Heart left ventricle (tissue), 13 donors: Measurements from ENCODE around the gene HMG20A.
"Not testable (repeated sequence)": the region's sequence is repeated elsewhere in the genome, so short reads cannot be mapped to it uniquely, and the experiment has no call there.

Source experiments
- CTCF ChIP-seq, 12 donors: fragments of 200-600 bp; sonication (generic) in 4 of 12; IDR thresholded peaks; one replicate each; pipeline versions ENCODE4 v1.5.0 to v1.8.0; 2018 to 2022; ENCODE audit warnings: antibody characterized with exemption in 12 of 12, mild to moderate bottlenecking in 5 of 12
- POLR2A ChIP-seq, 2 donors: fragments of 450-650 bp; IDR thresholded peaks; one replicate each; pipeline ENCODE4 v1.6.1; 2017; ENCODE audit warnings: antibody characterized with exemption in 2 of 2, mild to moderate bottlenecking in 2 of 2, moderate library complexity in 2 of 2
- donor health status: ischemic (EF 13 %, LVEDD 7.1; RV severe dilation, severe dysfunction).
- donor health status: DM: no; HTN: yes; CAD: no.
- donor health status: DM: no; HTN: no; CAD: no.
- donor health status: ischemic (EF 25% LVEDD 6.9; RV normal size, moderate dysfunction).
- donor health status: ischemic (EF 25% LVEDD 5.7; RV mildly dilated, moderate dysfunction).
- donor health status: ischemic (EF 35%, LVEDD 5.7; RV mildly dilated, moderate dysfunction).
- donor health status: nonischemic (EF 11% LVEDD 7.7; RV severe dilation, severe dysfunction).
- donor health status: DM: yes; HTN: yes; CAD: no.
- donor health status: PGD.
- donor health status: ischemic (EF 29% LVEDD 5.4; RV normal size, mild dysfunction).
- donor health status: nonischemic (EF 23%, LVEDD 6.1; RV moderate dilation, normal function).

DNA sequence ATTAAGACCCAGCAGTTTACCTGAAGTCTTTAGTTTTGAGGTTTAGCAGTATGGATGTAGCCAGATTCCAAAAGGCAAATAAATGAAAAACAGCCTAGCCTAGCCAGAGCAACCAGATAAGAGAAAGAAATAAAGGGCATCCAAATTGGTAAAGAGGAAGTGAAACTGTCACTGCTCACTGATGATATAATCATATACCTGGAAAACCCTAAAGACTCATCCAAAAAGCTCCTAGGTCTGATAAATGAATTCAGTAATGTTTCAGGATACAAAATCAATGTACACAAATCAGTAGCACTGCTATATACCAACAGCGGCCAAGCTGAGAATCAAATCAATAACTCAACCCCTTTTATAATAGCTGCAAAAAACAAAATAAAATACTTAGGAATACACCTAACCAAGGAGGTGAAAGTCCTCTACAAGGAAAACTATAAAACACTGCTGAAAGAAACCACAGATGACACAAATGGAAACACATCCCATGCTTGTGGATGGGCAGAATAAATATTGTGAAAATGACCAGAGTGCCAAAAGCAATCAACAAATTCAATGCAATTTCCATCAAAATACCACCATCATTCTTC, 14.4 kb upstream of the HMG20A start:
- not testable (repeated sequence) for TF ChIP-seq POLR2A, CTCF (IDR thresholded peaks at IDR 0.05)
